ENCODE measurements around the gene CAPN11.
A peak's percentile ranks its signal among the peaks of the same experiment; 100 is the strongest.

Gene CAPN11

DNA sequence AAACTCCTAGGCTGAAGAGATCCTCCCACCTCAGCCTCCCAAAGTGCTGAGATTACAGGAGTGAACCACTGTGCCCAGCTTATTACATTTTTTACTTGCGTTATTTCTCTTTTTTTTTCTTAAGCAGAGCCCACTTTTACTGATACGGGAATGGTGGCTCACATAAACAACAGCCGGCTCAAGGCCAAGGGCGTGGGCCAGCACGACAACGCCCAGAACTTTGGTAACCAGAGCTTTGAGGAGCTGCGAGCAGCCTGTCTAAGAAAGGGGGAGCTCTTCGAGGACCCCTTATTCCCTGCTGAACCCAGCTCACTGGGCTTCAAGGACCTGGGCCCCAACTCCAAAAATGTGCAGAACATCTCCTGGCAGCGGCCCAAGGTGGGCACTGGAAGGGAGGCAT, 10.5 kb downstream of the CAPN11 start:
- no peak for TF ChIP-seq FOXP2 (optimal IDR thresholded peaks at IDR 0.05; ENCODE audit: borderline replicate concordance, extremely low read depth, extremely low read length, insufficient read depth)
- TF ChIP-seq POLR2AphosphoS5 (IDR thresholded peaks at IDR 0.05; ENCODE audit: low read depth, low read length): no peak
- TF ChIP-seq SIN3A (IDR thresholded peaks at IDR 0.05; ENCODE audit: borderline replicate concordance, insufficient read depth, low read length): no peak
- TF ChIP-seq, protein P1, sequence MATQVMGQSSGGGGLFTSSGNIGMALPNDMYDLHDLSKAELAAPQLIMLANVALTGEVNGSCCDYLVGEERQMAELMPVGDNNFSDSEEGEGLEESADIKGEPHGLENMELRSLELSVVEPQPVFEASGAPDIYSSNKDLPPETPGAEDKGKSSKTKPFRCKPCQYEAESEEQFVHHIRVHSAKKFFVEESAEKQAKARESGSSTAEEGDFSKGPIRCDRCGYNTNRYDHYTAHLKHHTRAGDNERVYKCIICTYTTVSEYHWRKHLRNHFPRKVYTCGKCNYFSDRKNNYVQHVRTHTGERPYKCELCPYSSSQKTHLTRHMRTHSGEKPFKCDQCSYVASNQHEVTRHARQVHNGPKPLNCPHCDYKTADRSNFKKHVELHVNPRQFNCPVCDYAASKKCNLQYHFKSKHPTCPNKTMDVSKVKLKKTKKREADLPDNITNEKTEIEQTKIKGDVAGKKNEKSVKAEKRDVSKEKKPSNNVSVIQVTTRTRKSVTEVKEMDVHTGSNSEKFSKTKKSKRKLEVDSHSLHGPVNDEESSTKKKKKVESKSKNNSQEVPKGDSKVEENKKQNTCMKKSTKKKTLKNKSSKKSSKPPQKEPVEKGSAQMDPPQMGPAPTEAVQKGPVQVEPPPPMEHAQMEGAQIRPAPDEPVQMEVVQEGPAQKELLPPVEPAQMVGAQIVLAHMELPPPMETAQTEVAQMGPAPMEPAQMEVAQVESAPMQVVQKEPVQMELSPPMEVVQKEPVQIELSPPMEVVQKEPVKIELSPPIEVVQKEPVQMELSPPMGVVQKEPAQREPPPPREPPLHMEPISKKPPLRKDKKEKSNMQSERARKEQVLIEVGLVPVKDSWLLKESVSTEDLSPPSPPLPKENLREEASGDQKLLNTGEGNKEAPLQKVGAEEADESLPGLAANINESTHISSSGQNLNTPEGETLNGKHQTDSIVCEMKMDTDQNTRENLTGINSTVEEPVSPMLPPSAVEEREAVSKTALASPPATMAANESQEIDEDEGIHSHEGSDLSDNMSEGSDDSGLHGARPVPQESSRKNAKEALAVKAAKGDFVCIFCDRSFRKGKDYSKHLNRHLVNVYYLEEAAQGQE (IDR thresholded peaks at IDR 0.05; ENCODE audit: insufficient read depth in 1 of 2, low read depth in 2 of 2, low read length in 2 of 2): no peak
- TF ChIP-seq TAF1 (IDR thresholded peaks at IDR 0.05; ENCODE audit: borderline replicate concordance, insufficient read depth, low read length): no peak

DNA sequence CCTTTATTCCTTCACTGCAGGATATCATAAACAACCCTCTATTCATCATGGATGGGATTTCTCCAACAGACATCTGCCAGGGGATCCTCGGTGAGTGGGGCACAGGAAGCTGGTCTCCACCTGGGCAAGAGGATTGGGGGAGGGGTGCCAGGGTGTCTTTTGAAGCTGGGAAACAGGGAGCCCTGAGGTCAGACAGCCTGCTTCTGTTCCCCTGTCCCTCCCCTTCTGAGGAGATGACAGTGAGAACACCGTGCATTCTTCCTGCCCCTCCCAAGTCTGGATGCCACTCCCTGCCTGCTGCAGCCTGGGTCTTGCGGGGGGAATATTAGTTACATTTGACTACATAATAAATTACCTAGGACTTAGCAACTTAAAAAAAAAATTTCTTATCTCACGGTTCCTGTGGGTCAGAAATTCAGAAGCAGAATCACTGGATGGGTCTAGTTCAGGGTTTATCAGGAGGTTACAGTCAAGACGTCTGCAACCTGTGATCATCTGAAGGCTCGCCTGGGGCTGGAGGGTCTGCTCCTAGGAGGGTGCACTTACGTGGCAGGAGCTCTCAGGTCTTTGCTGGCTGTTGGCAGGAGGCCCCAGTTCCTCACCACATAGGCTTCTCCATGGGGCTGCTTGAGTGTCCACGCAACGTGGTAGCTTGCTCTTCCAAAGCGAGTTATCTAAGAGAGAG, 11.4 kb downstream of the CAPN11 start:
- no peak for TF ChIP-seq TAF1 (IDR thresholded peaks at IDR 0.05; ENCODE audit: borderline replicate concordance, insufficient read depth, low read length)
- no peak for TF ChIP-seq SIN3A (IDR thresholded peaks at IDR 0.05; ENCODE audit: borderline replicate concordance, insufficient read depth, low read length)
- no peak for TF ChIP-seq FOXP2 (optimal IDR thresholded peaks at IDR 0.05; ENCODE audit: borderline replicate concordance, extremely low read depth, extremely low read length, insufficient read depth)
- TF ChIP-seq, protein P1 (IDR thresholded peaks at IDR 0.05; ENCODE audit: insufficient read depth in 1 of 2, low read depth in 2 of 2, low read length in 2 of 2): no peak
- no peak for TF ChIP-seq POLR2AphosphoS5 (IDR thresholded peaks at IDR 0.05; ENCODE audit: low read depth, low read length)

DNA sequence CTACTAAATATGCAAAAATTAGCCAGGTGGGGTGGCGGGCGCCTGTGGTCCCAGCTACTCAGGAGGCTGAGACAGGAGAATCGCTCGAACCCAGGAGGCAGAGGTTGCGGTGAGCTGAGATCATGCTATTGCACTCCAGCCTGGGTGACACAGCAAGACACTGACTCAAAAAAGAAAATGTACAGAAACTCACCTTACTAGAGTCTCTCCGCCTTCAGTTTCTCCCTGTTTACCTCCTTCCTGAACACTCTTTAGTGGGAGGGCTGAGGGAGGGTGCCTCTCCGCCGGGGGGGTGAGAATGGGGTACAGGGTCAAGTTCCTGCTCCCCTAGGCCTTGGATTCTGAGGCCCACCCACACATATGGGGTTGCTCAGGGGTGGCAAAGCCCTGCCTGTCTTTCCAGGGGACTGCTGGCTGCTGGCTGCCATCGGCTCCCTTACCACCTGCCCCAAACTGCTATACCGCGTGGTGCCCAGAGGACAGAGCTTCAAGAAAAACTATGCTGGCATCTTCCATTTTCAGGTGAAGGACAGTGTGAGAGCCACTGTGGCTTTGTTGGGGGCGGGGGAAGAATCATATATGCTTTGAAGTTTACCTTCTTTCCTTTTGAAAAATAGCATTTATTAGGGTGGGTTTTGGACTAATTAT, 13.4 kb downstream of the CAPN11 start:
- TF ChIP-seq POLR2AphosphoS5 (IDR thresholded peaks at IDR 0.05; ENCODE audit: low read depth, low read length): no peak
- TF ChIP-seq, protein P1 (IDR thresholded peaks at IDR 0.05; ENCODE audit: insufficient read depth in 1 of 2, low read depth in 2 of 2, low read length in 2 of 2): no peak
- no peak for TF ChIP-seq SIN3A (IDR thresholded peaks at IDR 0.05; ENCODE audit: borderline replicate concordance, insufficient read depth, low read length)
- no peak for TF ChIP-seq TAF1 (IDR thresholded peaks at IDR 0.05; ENCODE audit: borderline replicate concordance, insufficient read depth, low read length)
- TF ChIP-seq FOXP2 (optimal IDR thresholded peaks at IDR 0.05; ENCODE audit: borderline replicate concordance, extremely low read depth, extremely low read length, insufficient read depth): no peak

DNA sequence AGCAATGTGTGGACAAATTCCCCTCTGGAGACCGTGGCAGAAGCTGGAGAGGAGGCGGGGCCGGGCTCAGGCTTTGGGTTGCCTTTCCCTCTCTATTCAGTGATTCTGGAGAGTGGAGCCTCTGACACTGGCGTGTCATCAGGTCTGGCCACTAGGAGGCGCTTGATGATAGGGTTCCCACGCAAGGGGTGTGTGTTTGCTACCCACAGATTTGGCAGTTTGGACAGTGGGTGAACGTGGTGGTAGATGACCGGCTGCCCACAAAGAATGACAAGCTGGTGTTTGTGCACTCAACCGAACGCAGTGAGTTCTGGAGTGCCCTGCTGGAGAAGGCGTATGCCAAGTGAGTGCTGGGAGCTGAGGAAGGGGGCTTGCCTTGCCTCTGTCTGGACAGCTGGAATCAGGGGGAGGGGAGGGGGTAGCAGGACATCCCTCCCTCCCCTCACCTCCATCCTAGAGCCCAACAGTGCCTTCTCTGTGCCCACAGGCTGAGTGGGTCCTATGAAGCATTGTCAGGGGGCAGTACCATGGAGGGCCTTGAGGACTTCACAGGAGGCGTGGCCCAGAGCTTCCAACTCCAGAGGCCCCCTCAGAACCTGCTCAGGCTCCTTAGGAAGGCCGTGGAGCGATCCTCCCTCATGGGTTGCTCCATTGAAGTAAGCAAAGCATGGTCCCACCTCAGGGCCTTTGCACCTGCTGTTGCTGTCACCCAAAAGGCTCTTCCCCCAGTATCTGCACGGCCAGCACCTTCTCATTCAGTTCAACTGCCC, 14.3 kb downstream of the CAPN11 start:
- TF ChIP-seq, protein P1 (IDR thresholded peaks at IDR 0.05; ENCODE audit: insufficient read depth in 1 of 2, low read depth in 2 of 2, low read length in 2 of 2): no peak
- peak; percentile 9 for TF ChIP-seq FOXP2 (optimal IDR thresholded peaks at IDR 0.05; ENCODE audit: borderline replicate concordance, extremely low read depth, extremely low read length, insufficient read depth)

Data from PFSK-1 (cell line).